ENCODE measurements around the gene SLC16A13.

DNA sequence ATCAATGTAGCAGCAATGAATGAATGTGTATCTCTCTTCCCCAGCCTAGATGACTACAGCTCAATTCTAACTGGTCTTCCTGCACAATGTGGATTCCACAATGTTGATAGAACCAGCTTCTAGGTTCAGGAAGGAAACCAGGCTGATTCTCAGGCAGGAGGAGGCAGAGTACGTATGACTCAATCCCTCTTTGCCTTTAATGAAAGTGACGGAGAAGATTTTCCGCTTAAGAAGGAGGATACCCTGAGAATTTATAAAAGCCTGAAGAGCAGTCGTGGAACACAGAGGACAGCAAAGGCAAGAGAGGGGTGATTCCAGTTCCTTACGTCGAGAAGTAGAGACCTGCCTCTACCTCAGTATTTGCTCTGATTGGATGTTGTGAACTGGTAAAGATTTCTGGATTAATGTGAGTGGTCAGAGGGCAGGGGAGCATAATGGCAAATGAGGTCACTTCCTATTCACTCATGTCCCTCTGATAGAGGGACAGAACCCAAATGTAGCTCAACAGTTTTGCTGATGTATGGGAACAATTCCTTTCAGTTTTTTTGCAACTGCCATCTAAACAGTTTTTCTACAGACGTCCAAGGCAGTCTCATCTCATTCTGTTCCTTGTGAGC is 23.1 kb downstream of the SLC16A13 start:
- TF ChIP-seq, protein P1, sequence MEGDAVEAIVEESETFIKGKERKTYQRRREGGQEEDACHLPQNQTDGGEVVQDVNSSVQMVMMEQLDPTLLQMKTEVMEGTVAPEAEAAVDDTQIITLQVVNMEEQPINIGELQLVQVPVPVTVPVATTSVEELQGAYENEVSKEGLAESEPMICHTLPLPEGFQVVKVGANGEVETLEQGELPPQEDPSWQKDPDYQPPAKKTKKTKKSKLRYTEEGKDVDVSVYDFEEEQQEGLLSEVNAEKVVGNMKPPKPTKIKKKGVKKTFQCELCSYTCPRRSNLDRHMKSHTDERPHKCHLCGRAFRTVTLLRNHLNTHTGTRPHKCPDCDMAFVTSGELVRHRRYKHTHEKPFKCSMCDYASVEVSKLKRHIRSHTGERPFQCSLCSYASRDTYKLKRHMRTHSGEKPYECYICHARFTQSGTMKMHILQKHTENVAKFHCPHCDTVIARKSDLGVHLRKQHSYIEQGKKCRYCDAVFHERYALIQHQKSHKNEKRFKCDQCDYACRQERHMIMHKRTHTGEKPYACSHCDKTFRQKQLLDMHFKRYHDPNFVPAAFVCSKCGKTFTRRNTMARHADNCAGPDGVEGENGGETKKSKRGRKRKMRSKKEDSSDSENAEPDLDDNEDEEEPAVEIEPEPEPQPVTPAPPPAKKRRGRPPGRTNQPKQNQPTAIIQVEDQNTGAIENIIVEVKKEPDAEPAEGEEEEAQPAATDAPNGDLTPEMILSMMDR (conservative IDR thresholded peaks at IDR 0.05; ENCODE audit: low read depth, low read length) = no peak
- TF ChIP-seq RAD21 (IDR thresholded peaks at IDR 0.05; ENCODE audit: low read length) = no peak
